HG02588 (cell line): ENCODE results near the gene SNAPC2.
"Not testable (repeated sequence)": the region's sequence is repeated elsewhere in the genome, so short reads cannot be mapped to it uniquely, and the experiment has no call there.

ENCODE experiments used
- ATAC-seq: cut with Tn5 transposase; IDR thresholded peaks from one replicate; pipeline ENCODE4 v1.9.1; 2021; ENCODE audit warnings: mild to moderate bottlenecking, moderate library complexity; ENCODE audit not compliant: unreplicated experiment

Gene SNAPC2

GRCh38 chr19:7920519-7921301, 572 bp downstream of the SNAPC2 start:
- peak; percentile 39 for ATAC-seq

- no peak for ATAC-seq
Measured at GRCh38 chr19:7921302-7921966, 1.3 kb downstream of the SNAPC2 start.

DNA sequence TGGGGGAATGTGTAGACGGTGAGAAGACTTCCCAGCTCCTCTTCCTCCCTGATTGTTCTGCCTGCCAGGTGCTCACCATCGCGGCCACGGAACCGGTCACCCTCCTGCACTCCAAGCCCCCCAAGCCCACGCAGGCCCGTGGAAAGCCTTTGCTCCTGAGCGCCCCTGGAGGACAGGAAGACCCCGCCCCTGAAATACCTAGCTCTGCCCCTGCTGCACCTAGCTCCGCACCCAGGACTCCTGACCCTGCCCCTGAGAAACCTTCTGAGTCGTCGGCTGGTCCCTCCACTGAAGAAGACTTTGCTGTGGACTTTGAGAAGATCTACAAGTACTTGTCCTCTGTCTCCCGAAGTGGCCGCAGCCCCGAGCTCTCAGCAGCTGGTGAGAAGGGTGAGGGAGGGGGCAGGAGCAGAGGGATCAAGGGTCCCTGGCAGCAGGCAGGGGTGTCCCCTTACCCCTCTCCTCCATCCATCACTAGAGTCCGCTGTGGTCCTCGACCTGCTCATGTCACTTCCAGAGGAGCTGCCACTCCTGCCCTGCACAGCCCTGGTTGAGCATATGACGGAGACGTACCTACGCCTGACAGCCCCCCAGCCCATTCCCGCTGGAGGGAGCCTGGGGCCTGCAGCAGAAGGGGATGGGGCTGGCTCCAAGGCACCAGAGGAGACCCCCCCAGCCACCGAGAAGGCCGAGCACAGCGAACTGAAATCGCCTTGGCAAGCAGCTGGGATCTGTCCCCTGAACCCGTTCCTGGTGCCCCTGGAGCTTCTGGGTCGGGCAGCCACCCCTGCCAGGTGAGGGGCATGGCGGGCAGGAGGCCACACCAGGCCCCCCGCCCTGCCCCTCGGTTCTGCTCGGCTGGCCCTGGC, 2.1 kb downstream of the SNAPC2 start:
- no peak for ATAC-seq

GRCh38 chr19:7922836-7923195, 2.7 kb downstream of the SNAPC2 start:
- ATAC-seq = no peak

GRCh38 chr19:7923295-7924191, 3.4 kb downstream of the SNAPC2 start:
- no peak for ATAC-seq

- no peak for ATAC-seq
Measured at GRCh38 chr19:7924241-7924640, 4.1 kb downstream of the SNAPC2 start.

GRCh38 chr19:7924651-7925170, 4.6 kb downstream of the SNAPC2 start:
- ATAC-seq = no peak

DNA sequence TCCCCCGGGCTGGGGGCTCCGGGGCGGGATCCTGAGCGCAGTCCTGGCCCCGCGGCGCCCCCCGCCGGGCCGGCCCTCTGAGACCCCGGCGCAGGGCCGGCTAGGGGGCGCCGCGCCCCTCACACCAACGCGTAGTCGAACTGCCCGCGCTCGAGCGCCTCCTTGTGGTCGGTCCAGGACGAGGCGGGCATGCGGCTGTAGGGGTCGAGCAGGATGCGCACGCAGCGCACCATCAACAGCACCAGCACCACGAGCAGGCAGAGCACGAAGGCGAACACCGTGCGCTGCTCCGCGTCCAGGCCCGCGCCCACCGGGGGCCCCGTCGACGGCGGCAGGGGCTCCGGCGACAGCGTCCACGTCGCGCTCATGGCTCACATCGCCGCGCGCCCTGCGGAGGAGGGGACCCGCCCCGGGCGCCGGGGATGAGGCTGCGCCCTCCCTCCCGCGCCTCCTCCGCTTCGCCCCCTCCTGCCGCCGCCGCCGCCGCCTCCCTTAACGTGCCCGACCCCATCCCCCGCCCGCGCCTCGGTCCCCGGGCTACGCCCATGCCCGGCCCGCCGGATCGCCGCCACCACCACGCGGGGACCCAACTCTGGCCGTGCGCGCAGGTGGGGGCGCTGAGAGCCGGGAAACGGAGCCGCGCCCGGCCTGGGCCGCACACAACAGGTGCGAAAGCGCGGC, 5.2 kb downstream of the SNAPC2 start:
- no peak for ATAC-seq

GRCh38 chr19:7926021-7926726, 6.0 kb downstream of the SNAPC2 start, which contains the start of gene CTXN1:
TSS of gene CTXN1 (minus strand) at chr19:7926135. CDS start at chr19:7925538, 597 bp downstream.
- no peak for ATAC-seq

- no peak for ATAC-seq
Measured at GRCh38 chr19:7926727-7927604, 6.8 kb downstream of the SNAPC2 start.

DNA sequence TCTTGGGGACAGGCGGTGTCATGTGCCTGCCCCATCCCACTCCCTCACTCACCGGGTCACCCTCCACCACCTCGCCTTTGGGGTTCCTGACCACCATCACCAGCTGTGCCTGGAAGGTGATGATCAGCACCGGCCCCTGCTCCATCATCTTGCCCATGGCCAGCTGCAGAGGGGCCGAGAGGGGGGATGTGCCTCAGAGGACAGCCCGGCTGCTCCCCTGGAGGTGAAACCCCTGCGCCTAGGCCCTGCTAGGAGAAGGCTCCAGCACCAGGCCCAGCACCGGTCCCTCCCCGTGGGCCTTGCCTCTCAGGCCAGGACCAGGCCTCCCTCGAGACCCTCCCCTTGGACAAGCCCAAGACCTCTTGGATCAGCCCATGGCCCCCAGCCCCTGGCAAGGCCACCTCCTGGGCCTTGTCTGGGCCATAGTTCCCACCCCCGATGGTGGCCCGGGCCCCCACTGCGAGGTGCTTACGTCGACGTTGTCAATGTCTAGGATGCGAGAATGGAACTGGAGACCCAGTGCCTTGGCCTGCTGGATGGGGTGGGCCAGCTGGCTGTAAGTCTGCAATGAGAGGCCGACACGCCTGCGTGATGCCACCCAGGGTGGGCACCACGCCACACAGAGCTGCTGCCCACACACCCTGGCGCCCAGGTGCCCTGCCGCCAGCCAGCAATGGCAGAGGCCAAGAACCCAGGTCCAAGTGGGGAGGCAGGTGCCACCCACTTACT, 7.6 kb downstream of the SNAPC2 start:
- no peak for ATAC-seq

DNA sequence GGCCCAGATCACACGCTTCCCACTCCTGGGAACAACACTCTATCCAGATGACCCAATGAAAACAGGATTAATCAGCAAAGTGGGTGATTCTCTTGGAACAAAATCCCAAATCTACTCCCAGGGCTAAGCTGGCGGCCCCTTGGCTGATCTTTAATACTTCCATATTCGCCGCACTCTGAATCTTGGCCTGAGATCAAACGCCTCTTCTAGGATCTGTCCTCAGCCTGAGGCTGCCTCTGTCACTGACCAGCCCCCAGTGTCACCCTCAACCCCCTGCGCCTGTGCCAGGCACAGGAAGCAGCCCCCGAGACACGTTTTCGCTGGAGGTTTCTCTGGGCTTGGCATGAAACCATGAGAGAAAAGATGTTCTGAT, 8.2 kb downstream of the SNAPC2 start:
- no peak for ATAC-seq

GRCh38 chr19:7928741-7929701, 8.9 kb downstream of the SNAPC2 start:
- no peak for ATAC-seq

GRCh38 chr19:7930030-7930429, 9.9 kb downstream of the SNAPC2 start:
- ATAC-seq = not testable (repeated sequence)

- no peak for ATAC-seq
Measured at GRCh38 chr19:7930765-7931164, 10.6 kb downstream of the SNAPC2 start.
